ENCODE measurements around the gene TOR4A. TPM values are rescaled to one million over a fixed set of nuclear protein-coding genes. Genes with fewer than 3 reads are reported as not detected.

The TOR4A gene
- total RNA-seq, 2 donors from 2014 or later = 14.2 to 18.9 TPM

DNA sequence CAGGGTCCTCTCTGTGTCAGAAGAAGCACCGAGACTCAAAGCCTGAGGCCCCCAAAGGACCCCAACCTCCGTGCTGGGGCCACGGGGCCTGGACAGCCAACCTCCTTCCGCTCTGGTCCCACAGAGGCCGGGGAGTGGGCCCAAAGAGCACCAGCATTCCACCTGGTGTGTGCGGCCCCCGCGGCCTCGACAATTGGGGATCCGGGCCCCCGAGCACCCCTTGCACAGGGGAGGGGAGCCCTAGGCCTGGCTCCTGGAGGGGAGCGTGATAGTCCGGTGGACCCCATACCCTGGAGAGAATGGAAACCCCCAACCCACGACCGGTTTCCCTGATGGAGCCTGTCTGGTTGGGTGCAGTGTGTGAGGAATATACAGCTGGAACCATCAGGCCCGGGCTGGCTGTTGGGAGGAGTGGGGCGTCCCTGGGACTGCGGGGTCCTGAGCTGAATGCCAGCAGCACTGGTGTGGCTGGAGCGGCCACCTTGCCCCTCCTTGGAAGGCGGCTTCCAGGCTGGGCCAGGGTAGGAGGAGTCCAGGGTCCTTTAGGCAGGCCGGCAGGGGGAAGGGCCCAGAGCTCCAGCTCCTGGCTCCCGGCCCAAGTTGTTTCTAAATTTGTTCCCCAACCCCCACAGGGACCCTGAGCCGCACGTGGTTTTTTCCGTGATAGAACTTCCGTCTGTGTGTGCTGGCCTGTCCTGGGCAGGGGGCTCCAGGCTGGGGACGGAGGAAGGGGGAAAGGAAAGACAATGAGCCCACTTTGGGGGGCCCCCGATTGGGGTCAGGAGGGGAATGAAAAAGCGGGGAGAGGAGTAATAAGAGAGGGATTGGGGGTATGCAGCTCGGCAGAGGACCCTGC is 825 bp upstream of the TOR4A start:
- WGBS, 2 experiments (ENCODE audit: insufficient coverage in 1 of 2, insufficient read length in 1 of 2) = 62 to 84% methylated on average over 12 to 30 of the region's 30 CpGs
- Histone ChIP-seq H3K4me1 (ENCODE audit: control insufficient read depth, insufficient read depth, low read length) (peaks cover 10% of the 10 kb centered on the region), H3K9ac (ENCODE audit: extremely low read depth, low read length, poor library complexity, severe bottlenecking) (peak overlapping the region; percentile 55), H3K27me3 (ENCODE audit: control insufficient read depth, insufficient read depth, low read length, poor library complexity, severe bottlenecking) (no peaks in the 10 kb centered on the region), H3K4me3 (ENCODE audit: low read length) (peak overlapping the region; percentile 73), H3K27ac (ENCODE audit: low read depth, low read length) (no peak overlapping the region), H3K9me3 (ENCODE audit: control insufficient read depth, low read length) (no peaks in the 10 kb centered on the region), H3K36me3 (ENCODE audit: control insufficient read depth, insufficient read depth, low read length) (peaks cover 12% of the 10 kb centered on the region)
- DNase-seq = peak; percentile 84
- Mint-ChIP-seq H3K36me3 (ENCODE audit: low read depth) (peaks cover 9% of the 10 kb centered on the region), H3K27me3 (ENCODE audit: insufficient read depth) (peaks cover 2% of the 10 kb centered on the region), H3K4me1 (peaks cover 20% of the 10 kb centered on the region), H3K4me3 (peak overlapping the region; percentile 59), H3K9me3 (no peaks in the 10 kb centered on the region), H3K27ac (peak overlapping the region; percentile 96)
- TF ChIP-seq, protein P1, sequence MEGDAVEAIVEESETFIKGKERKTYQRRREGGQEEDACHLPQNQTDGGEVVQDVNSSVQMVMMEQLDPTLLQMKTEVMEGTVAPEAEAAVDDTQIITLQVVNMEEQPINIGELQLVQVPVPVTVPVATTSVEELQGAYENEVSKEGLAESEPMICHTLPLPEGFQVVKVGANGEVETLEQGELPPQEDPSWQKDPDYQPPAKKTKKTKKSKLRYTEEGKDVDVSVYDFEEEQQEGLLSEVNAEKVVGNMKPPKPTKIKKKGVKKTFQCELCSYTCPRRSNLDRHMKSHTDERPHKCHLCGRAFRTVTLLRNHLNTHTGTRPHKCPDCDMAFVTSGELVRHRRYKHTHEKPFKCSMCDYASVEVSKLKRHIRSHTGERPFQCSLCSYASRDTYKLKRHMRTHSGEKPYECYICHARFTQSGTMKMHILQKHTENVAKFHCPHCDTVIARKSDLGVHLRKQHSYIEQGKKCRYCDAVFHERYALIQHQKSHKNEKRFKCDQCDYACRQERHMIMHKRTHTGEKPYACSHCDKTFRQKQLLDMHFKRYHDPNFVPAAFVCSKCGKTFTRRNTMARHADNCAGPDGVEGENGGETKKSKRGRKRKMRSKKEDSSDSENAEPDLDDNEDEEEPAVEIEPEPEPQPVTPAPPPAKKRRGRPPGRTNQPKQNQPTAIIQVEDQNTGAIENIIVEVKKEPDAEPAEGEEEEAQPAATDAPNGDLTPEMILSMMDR (conservative IDR thresholded peaks at IDR 0.05) = no peak

DNA sequence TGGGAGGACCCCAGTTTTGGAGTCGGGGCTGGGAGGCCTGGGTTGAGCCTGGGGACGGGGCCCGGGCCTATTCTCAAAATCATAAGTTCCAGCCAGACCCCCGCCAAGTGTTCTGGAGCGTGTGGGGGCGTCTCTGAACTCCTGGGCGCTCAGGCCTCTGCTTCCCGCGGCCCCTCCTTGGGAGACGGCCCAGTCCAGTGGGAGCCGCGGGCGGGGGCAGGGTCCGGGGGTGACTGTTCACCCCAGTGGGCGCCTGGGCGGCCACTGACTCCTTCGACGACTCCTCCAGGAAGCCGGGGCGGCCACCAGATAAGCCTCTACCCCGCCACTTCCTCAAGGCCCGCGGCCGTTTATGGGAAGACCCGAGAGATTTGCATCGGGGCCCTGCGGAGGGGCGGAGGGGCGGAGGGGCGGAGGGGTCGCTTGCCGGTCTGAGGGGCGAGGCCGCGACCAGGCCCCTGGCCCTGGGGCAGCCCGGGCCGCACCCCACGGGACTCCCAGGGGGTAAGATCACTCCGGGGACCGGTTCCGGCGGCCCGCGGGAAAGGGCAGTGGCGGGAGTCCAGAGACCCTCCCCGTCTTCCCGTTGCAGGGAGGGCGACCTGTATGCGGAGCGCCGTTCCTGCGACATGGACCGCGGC is 655 bp downstream of the TOR4A start:
- H3K4me3 ChIP-seq (ENCODE audit: low read length) = peak overlapping the region; percentile 73
- H3K9me3 ChIP-seq (ENCODE audit: control insufficient read depth, low read length) = no peaks in the 10 kb centered on the region
- Mint-ChIP-seq H3K9me3 (no peaks in the 10 kb centered on the region), H3K4me1 (peaks cover 20% of the 10 kb centered on the region), H3K27me3 (ENCODE audit: insufficient read depth) (peaks cover 10% of the 10 kb centered on the region), H3K36me3 (ENCODE audit: low read depth) (peaks cover 12% of the 10 kb centered on the region), H3K4me3 (peak overlapping the region; percentile 59), H3K27ac (peak overlapping the region; percentile 80)
- peak overlapping the region; percentile 55 for H3K9ac ChIP-seq (ENCODE audit: extremely low read depth, low read length, poor library complexity, severe bottlenecking)
- H3K36me3 ChIP-seq (ENCODE audit: control insufficient read depth, insufficient read depth, low read length) = peaks cover 8% of the 10 kb centered on the region
- DNase-seq = peak; percentile 84
- peaks cover 10% of the 10 kb centered on the region for H3K4me1 ChIP-seq (ENCODE audit: control insufficient read depth, insufficient read depth, low read length)
- 36 to 56% methylated on average over 27 to 54 of the region's 54 CpGs for WGBS, 2 experiments (ENCODE audit: insufficient coverage in 1 of 2, insufficient read length in 1 of 2)
- H3K27ac ChIP-seq (ENCODE audit: low read depth, low read length) = no peak overlapping the region
- no peaks in the 10 kb centered on the region for H3K27me3 ChIP-seq (ENCODE audit: control insufficient read depth, insufficient read depth, low read length, poor library complexity, severe bottlenecking)
- TF ChIP-seq, protein P1 (conservative IDR thresholded peaks at IDR 0.05) = no peak

DNA sequence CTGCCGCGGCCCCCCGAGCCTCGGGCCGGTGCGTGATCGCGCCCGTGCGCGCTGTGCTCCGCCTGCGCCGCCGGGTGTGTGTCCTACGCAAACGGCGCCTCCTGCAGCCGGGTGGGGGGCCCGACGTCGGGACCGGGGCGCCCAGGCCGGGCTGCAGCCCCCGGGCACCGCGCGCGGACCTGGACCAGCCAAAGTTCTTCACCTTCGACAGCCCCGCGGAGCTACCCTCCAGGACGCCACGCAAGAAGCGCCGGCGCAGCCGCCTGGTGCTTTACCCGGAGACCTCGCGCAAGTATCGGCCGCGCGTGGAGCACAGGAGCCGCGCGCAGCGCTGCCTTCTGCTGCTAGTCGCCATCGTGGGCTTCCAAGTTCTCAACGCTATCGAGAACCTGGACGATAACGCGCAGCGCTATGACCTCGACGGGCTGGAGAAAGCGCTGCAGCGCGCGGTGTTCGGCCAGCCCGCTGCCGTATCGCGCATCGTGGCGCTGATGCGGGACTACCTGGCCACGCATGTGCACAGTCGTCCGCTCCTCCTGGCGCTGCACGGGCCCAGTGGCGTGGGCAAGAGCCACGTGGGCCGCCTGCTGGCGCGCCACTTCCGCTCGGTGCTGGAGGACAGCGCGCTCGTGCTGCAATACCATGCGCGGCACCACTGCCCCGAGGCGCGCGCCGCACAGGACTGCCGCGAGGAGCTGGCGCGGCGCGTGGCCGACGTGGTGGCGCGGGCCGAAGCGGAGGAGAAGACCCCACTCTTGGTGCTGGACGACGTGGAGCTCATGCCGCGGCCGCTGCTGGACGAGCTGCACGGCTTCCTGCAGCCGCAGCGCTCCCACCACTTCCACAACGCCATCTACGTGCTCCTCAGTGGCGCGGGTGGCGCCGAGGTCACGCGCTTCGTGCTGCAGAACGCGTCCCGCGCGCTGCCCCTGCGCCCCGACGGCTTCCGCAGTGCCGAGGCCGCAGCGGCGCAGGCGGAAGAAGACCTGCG is 1.5 kb downstream of the TOR4A start:
- peak; percentile 36 for DNase-seq
- H3K9ac ChIP-seq (ENCODE audit: extremely low read depth, low read length, poor library complexity, severe bottlenecking) = no peak overlapping the region
- H3K36me3 Mint-ChIP-seq (ENCODE audit: low read depth) = peaks cover 8% of the 10 kb centered on the region
- H3K27ac ChIP-seq (ENCODE audit: low read depth, low read length) = no peak overlapping the region
- TF ChIP-seq, protein P1 (conservative IDR thresholded peaks at IDR 0.05) = no peak
- peak overlapping the region; percentile 49 for H3K4me3 Mint-ChIP-seq
- H3K36me3 ChIP-seq (ENCODE audit: control insufficient read depth, insufficient read depth, low read length) = no peaks in the 10 kb centered on the region
- peaks cover 20% of the 10 kb centered on the region for H3K4me1 Mint-ChIP-seq
- H3K4me3 ChIP-seq (ENCODE audit: low read length) = no peak overlapping the region
- no peaks in the 10 kb centered on the region for H3K27me3 ChIP-seq (ENCODE audit: control insufficient read depth, insufficient read depth, low read length, poor library complexity, severe bottlenecking)
- no peaks in the 10 kb centered on the region for H3K9me3 ChIP-seq (ENCODE audit: control insufficient read depth, low read length)
- no peak overlapping the region for H3K27ac Mint-ChIP-seq
- 88 to 98% methylated on average over 109 to 139 of the region's 139 CpGs for WGBS, 2 experiments (ENCODE audit: insufficient coverage in 1 of 2, insufficient read length in 1 of 2)
- H3K9me3 Mint-ChIP-seq = no peaks in the 10 kb centered on the region
- H3K4me1 ChIP-seq (ENCODE audit: control insufficient read depth, insufficient read depth, low read length) = peaks cover 10% of the 10 kb centered on the region
- H3K27me3 Mint-ChIP-seq (ENCODE audit: insufficient read depth) = peaks cover 13% of the 10 kb centered on the region

Measured in endodermal cell (in vitro differentiated cells).